Trophoblast cell (in vitro differentiated cells and primary cell): ENCODE measurements around the gene PCDHA13.
"Not testable (repeated sequence)": the region's sequence is repeated elsewhere in the genome, so short reads cannot be mapped to it uniquely, and the experiment has no call there.

ENCODE experiments used
- DNase-seq, 2 donors: peaks; one replicate each; pipeline ENCODE4 v3.0.0-alpha.2; 2016
- H2AFZ ChIP-seq: 2 replicates; pipeline ENCODE4 v1.6.1; 2013; ENCODE audit warnings: low read length, moderate library complexity, mild to moderate bottlenecking; ENCODE audit not compliant: insufficient read depth, poor library complexity
- H2AK5ac ChIP-seq: 2 replicates; pipeline ENCODE4 v1.6.1; 2013; ENCODE audit warnings: mild to moderate bottlenecking, low read length
- H2BK120ac ChIP-seq: 2 replicates; pipeline ENCODE4 v1.6.1; 2013; ENCODE audit warnings: low read length, mild to moderate bottlenecking, moderate library complexity; ENCODE audit not compliant: insufficient read depth, poor library complexity
- H2BK12ac ChIP-seq: 2 replicates; pipeline ENCODE4 v1.6.1; 2013; ENCODE audit warnings: mild to moderate bottlenecking, low read length, moderate library complexity
- H2BK5ac ChIP-seq: 2 replicates; pipeline ENCODE4 v1.6.1; 2013; ENCODE audit warnings: low read length, low read depth, moderate library complexity, mild to moderate bottlenecking; ENCODE audit not compliant: poor library complexity
- H3K14ac ChIP-seq: 2 replicates; pipeline ENCODE4 v1.6.1; 2013; ENCODE audit warnings: mild to moderate bottlenecking, low read length
- H3K18ac ChIP-seq: 2 replicates; pipeline ENCODE4 v1.6.1; 2013; ENCODE audit warnings: mild to moderate bottlenecking, low read length
- H3K23ac ChIP-seq: 2 replicates; pipeline ENCODE4 v1.6.1; 2013; ENCODE audit warnings: low read length
- H3K27ac ChIP-seq: 2 replicates; pipeline ENCODE4 v1.5.1; 2013; ENCODE audit warnings: low read depth, mild to moderate bottlenecking, inconsistent platforms, low read length, moderate library complexity
- H3K27me3 ChIP-seq: 2 replicates; pipeline ENCODE4 v1.6.1; 2013; ENCODE audit warnings: inconsistent platforms, mild to moderate bottlenecking, low read length, moderate library complexity; ENCODE audit not compliant: insufficient read depth
- H3K36me3 ChIP-seq, 2 experiments: 1 replicate in 1 of 2; 2 replicates in 1 of 2; pipeline ENCODE4 v1.6.1; 2013; ENCODE audit warnings: low read length in 2 of 2, mild to moderate bottlenecking in 2 of 2, moderate library complexity in 1 of 2; ENCODE audit not compliant: insufficient read depth in 2 of 2, control insufficient read depth in 1 of 2
- H3K4ac ChIP-seq: 2 replicates; pipeline ENCODE4 v1.6.1; 2013; ENCODE audit warnings: low read depth, mild to moderate bottlenecking, low read length, moderate library complexity
- H3K4me1 ChIP-seq, 2 experiments: 1 replicate in 1 of 2; 2 replicates in 1 of 2; pipeline ENCODE4 v1.6.1; 2013; ENCODE audit warnings: low read length in 2 of 2, mild to moderate bottlenecking in 2 of 2, moderate library complexity in 1 of 2; ENCODE audit not compliant: insufficient read depth in 2 of 2, control insufficient read depth in 1 of 2
- H3K4me2 ChIP-seq: 2 replicates; pipeline ENCODE4 v1.6.1; 2013; ENCODE audit warnings: inconsistent platforms, mild to moderate bottlenecking, low read length, moderate library complexity
- H3K4me3 ChIP-seq: 2 replicates; pipeline ENCODE4 v1.5.1; 2013; ENCODE audit warnings: mild to moderate bottlenecking, low read depth, low read length, inconsistent platforms
- H3K79me1 ChIP-seq: one replicate; pipeline ENCODE4 v1.6.1; 2013; ENCODE audit warnings: low read length
- H3K79me2 ChIP-seq: 2 replicates; pipeline ENCODE4 v1.6.1; 2013; ENCODE audit warnings: low read length, mild to moderate bottlenecking; ENCODE audit not compliant: control insufficient read depth, insufficient read depth, poor library complexity
- H3K9ac ChIP-seq: 2 replicates; pipeline ENCODE4 v1.6.1; 2013; ENCODE audit warnings: mild to moderate bottlenecking, low read length
- H3K9me3 ChIP-seq: 2 replicates; pipeline ENCODE4 v1.6.1; 2013; ENCODE audit warnings: low read depth, mild to moderate bottlenecking, control low read depth, inconsistent platforms, low read length; ENCODE audit not compliant: insufficient read depth
- H4K12ac ChIP-seq: 2 replicates; pipeline ENCODE4 v1.6.1; 2013; ENCODE audit warnings: low read depth, mild to moderate bottlenecking, low read length, moderate library complexity
- H4K8ac ChIP-seq: 2 replicates; pipeline ENCODE4 v1.6.1; 2013; ENCODE audit warnings: low read depth, mild to moderate bottlenecking, low read length, moderate library complexity
- H4K91ac ChIP-seq: one replicate; pipeline ENCODE4 v1.6.1; 2013; ENCODE audit warnings: low read depth, mild to moderate bottlenecking, low read length, moderate library complexity
- WGBS: extraction: QIAGEN DNeasy Blood & Tissue Kit; methylation state at CpG from one replicate; pipeline ENCODE4 v1.1.7; 2013; ENCODE audit warnings: missing lambda C conversion rate; ENCODE audit not compliant: insufficient read length, insufficient coverage; ENCODE audit errors: extremely low coverage; 5-methylcytosine and 5-hydroxymethylcytosine counted together

PCDHA13 gene

DNA sequence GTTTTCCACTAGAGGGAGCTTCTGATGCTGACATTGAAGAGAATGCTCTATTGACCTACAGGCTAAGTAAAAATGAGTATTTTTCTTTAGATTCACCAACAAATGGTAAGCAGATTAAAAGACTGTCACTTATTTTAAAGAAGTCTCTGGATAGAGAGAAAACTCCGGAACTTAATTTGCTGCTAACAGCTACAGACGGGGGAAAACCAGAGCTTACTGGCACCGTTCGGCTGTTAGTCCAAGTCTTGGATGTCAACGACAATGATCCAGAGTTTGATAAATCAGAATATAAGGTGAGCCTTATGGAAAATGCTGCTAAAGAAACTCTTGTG is 12.4 kb upstream of the PCDHA13 start:
- H3K4me3 ChIP-seq, result peak overlapping the region; percentile 75

DNA sequence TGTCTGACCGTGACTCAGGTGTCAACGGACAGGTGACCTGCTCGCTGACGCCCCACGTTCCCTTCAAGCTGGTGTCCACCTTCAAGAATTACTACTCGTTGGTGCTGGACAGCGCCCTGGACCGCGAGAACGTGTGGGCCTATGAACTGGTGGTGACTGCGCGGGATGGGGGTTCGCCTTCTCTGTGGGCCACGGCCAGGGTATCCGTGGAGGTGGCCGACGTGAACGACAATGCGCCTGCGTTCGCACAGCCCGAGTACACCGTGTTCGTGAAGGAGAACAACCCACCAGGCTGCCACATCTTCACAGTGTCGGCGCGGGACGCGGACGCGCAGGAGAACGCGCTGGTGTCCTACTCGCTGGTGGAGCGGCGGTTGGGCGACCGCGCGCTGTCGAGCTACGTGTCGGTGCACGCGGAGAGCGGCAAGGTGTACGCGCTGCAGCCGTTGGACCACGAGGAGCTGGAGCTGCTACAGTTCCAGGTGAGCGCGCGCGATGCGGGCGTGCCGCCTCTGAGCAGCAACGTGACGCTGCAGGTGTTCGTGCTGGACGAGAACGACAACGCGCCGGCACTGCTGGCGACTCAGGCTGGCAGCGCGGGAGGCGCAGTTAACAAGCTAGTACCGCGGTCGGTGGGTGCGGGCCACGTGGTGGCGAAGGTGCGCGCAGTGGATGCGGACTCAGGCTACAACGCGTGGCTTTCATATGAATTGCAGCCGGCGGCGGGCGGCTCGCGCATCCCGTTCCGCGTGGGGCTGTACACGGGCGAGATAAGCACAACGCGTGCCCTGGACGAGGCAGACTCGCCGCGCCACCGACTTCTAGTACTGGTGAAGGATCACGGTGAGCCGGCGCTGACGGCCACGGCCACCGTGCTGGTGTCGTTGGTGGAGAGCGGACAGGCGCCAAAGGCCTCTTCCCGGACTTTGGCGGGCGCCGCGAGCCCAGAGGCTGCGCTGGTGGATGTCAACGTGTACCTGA is 11.4 kb upstream of the PCDHA13 start:
- no peak for DNase-seq
- Histone ChIP-seq H2AK5ac (no peak overlapping the region), H3K14ac (no peak overlapping the region), H3K4me3 (peak overlapping the region; percentile 34), H3K4me1 (no peaks in the 10 kb centered on the region), H3K4me2 (no peak overlapping the region), H3K79me1 (no peaks in the 10 kb centered on the region), H3K23ac (no peak overlapping the region), H3K4ac (no peak overlapping the region), H2AFZ (no peak overlapping the region), H3K18ac (no peak overlapping the region), H3K79me2 (peaks cover 2% of the 10 kb centered on the region), H2BK12ac (no peak overlapping the region), H2BK5ac (no peak overlapping the region), H4K8ac (no peak overlapping the region), H4K91ac (no peak overlapping the region), H3K27me3 (no peaks in the 10 kb centered on the region), H3K27ac (no peak overlapping the region), H4K12ac (no peak overlapping the region), H3K9me3 (peaks cover 8% of the 10 kb centered on the region), H2BK120ac (no peak overlapping the region), H3K36me3 (peaks cover 13 to 15% of the 10 kb centered on the region in 2 experiments), H3K9ac (no peak overlapping the region)
- WGBS, result no CpG with 5 or more reads among the region's 114 CpGs

More for the DNA sequence above, 12.4 kb upstream of the PCDHA13 start:
- H3K36me3 ChIP-seq, result peaks cover 13 to 15% of the 10 kb centered on the region in 2 experiments
- no peak overlapping the region for H4K8ac ChIP-seq
- H3K79me1 ChIP-seq, result no peaks in the 10 kb centered on the region
- H3K79me2 ChIP-seq, result no peaks in the 10 kb centered on the region
- H4K91ac ChIP-seq, result no peak overlapping the region
- H2BK120ac ChIP-seq, result no peak overlapping the region
- no peaks in the 10 kb centered on the region for H3K27me3 ChIP-seq
- no peak overlapping the region for H2AFZ ChIP-seq
- no peak overlapping the region for H3K4ac ChIP-seq
- H2AK5ac ChIP-seq, result no peak overlapping the region
- H4K12ac ChIP-seq, result peak overlapping the region; percentile 70
- no peak overlapping the region for H3K18ac ChIP-seq
- WGBS, result no CpG with 5 or more reads among the region's 5 CpGs
- H3K9ac ChIP-seq, result no peak overlapping the region
- no peak overlapping the region for H3K27ac ChIP-seq
- no peaks in the 10 kb centered on the region for H3K4me1 ChIP-seq
- H2BK5ac ChIP-seq, result no peak overlapping the region
- peaks cover 8% of the 10 kb centered on the region for H3K9me3 ChIP-seq
- H3K4me2 ChIP-seq, result peak overlapping the region; percentile 72
- no peak overlapping the region for H2BK12ac ChIP-seq
- no peak overlapping the region for H3K14ac ChIP-seq
- DNase-seq, result no peak
- H3K23ac ChIP-seq, result no peak overlapping the region

DNA sequence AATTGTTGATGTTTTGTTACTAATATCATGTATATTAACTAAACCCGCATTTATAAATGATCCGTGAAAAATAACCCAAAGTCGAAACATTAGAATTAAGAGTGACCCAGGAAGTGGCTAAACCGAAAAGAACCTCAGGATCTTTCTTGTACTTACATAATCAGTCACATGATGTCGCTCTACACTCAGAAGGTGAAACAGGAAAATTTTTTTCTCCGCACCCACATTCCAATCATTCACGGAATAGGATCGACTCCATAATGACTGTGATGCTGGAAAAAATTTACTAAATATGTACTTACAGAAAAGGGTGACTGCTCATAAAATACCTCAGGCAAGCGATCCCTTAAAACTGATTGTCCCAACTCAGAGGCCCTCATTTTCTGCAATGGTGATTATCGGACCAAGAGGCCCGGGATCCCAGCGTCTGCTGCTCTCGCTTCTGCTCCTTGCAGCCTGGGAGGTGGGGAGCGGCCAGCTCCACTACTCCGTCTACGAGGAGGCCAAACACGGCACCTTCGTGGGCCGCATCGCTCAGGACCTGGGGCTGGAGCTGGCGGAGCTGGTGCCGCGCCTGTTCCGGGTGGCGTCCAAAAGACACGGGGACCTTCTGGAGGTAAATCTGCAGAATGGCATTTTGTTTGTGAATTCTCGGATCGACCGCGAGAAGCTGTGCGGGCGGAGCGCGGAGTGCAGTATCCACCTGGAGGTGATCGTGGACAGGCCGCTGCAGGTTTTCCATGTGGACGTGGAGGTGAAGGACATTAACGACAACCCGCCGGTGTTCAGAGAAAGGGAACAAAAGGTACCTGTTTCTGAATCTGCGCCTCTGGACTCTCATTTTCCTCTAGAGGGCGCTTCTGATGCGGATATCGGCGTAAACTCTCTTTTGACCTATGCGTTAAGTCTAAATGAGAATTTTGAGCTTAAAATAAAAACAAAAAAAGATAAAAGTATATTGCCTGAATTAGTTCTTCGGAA is 6.5 kb upstream of the PCDHA13 start, which contains the start of gene PCDHA12:
TSS of gene PCDHA12 (plus strand) at position 224 of the 981 bp plus-strand sequence. CDS start at position 389, 165 bp downstream.
- Histone ChIP-seq H3K27me3 (no peaks in the 10 kb centered on the region), H3K18ac (no peak within 1 kb of the TSS), H2AFZ (peak within 1 kb of the TSS; percentile 11), H3K79me2 (peaks cover 2% of the 10 kb centered on the region), H3K36me3 (peaks cover 16 to 19% of the 10 kb centered on the region in 2 experiments), H4K12ac (peak within 1 kb of the TSS; percentile 11), H3K4me3 (peak within 1 kb of the TSS; percentile 79), H3K4me2 (peak within 1 kb of the TSS; percentile 47), H3K4ac (peak within 1 kb of the TSS; percentile 26), H3K23ac (no peak within 1 kb of the TSS), H3K9me3 (peaks cover 9% of the 10 kb centered on the region), H2BK12ac (no peak within 1 kb of the TSS), H4K91ac (peak within 1 kb of the TSS; percentile 25), H2BK120ac (no peak within 1 kb of the TSS), H4K8ac (no peak within 1 kb of the TSS), H3K79me1 (no peaks in the 10 kb centered on the region), H3K27ac (peak within 1 kb of the TSS; percentile 36), H3K14ac (no peak within 1 kb of the TSS), H2BK5ac (no peak within 1 kb of the TSS), H3K4me1 (no peaks in the 10 kb centered on the region), H3K9ac (peak within 1 kb of the TSS; percentile 18), H2AK5ac (no peak within 1 kb of the TSS)
- WGBS, result no CpG with 5 or more reads among the region's 47 CpGs
- no peak for DNase-seq

DNA sequence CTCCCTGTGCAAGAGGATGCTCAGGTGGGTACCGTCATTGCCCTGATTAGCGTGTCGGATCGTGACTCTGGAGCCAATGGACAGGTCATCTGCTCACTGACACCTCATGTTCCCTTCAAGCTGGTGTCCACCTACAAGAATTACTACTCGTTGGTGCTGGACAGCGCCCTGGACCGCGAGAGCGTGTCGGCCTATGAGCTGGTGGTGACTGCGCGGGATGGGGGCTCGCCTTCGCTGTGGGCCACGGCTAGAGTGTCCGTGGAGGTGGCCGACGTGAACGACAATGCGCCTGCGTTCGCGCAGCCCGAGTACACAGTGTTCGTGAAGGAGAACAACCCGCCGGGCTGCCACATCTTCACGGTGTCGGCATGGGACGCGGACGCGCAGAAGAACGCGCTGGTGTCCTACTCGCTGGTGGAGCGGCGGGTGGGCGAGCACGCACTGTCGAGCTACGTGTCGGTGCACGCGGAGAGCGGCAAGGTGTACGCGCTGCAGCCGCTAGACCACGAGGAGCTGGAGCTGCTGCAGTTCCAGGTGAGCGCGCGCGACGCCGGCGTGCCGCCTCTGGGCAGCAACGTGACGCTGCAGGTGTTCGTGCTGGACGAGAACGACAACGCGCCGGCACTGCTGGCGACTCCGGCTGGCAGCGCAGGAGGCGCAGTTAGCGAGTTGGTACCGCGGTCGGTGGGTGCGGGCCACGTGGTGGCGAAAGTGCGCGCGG is 5.2 kb upstream of the PCDHA13 start:
- H4K8ac ChIP-seq, H3K4ac ChIP-seq, H3K27ac ChIP-seq, H2AK5ac ChIP-seq, H3K9me3 ChIP-seq, H3K18ac ChIP-seq, H3K36me3 ChIP-seq, H3K14ac ChIP-seq, H3K4me3 ChIP-seq, H3K79me1 ChIP-seq, H3K9ac ChIP-seq, H2BK120ac ChIP-seq, H2BK5ac ChIP-seq, H4K12ac ChIP-seq, DNase-seq, H2BK12ac ChIP-seq, H3K27me3 ChIP-seq, H3K4me1 ChIP-seq, H4K91ac ChIP-seq, H2AFZ ChIP-seq, H3K79me2 ChIP-seq: not testable (repeated sequence)
- no CpG with 5 or more reads among the region's 80 CpGs for WGBS
- Histone ChIP-seq H3K23ac (peak overlapping the region; percentile 18), H3K4me2 (peak overlapping the region; percentile 11)
